Spleen (tissue), 7 donors: ENCODE measurements around the gene PRCD.

Source experiments
- CTCF ChIP-seq, 11 experiments: fragments of 200-600 bp in 7 of 11; fragments of 450-650 bp in 4 of 11; sonication (generic) in 4 of 11; IDR thresholded peaks in 8 of 11; conservative IDR thresholded peaks in 3 of 11; 1 replicate in 7 of 11; 2 replicates in 4 of 11; pipeline versions ENCODE4 v1.4.0 to v1.8.0; 2016 to 2021; ENCODE audit warnings: antibody characterized with exemption in 11 of 11, inconsistent platforms in 4 of 11, mild to moderate bottlenecking in 1 of 11
- POLR2A ChIP-seq, 3 donors: fragments of 450-650 bp; IDR thresholded peaks; one replicate each; pipeline ENCODE4 v1.5.1; 2017; ENCODE audit warnings: antibody characterized with exemption in 3 of 3, mild to moderate bottlenecking in 1 of 3
- POLR2AphosphoS5 ChIP-seq, 3 donors: sonication (generic); formaldehyde crosslinking; IDR thresholded peaks; one replicate each; pipeline ENCODE4 v1.5.1; 2017; ENCODE audit warnings: antibody characterized with exemption in 3 of 3
- donor health status: DM: no; HTN: no; CAD: no; lungs with moderate emphysema.
- donor health status: DM: no; HTN: no; CAD: no.
- donor health status: DM: no; HTN: no; CAD: no.

DNA sequence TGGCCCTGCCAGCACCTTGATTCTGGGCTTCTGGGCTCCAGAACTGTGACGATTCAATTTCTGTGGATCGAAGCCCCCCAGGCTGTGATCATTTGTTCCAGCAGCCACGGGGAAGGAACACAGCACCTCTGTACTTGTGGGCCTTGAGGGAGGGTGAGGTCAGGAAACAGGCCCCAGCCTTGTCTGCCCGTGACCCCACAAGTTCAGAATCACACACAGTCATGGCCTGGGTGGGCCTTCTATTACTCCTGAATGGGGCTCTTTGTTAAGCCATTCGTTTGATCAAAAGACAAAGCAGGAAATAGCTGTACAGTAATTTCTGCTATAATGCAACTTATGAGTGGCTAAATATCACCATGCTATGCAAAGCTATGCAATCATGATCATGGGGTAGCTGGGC lies 35.7 kb downstream of the PRCD start:
- no peak for TF ChIP-seq CTCF (IDR thresholded peaks at IDR 0.05 in 8 of 11, conservative IDR thresholded peaks at IDR 0.05 in 3 of 11)
- TF ChIP-seq POLR2A (IDR thresholded peaks at IDR 0.05) = no peak
- no peak for TF ChIP-seq POLR2AphosphoS5 (IDR thresholded peaks at IDR 0.05)
